Parathyroid adenoma (tissue), 2 donors: ENCODE data around the gene CDKN2D.
A peak's percentile ranks its signal among the peaks of the same experiment; 100 is the strongest.

Source experiments
- H2AFZ ChIP-seq: fragments of 300-600 bp; sonication (generic); one replicate; pipeline ENCODE4 v1.7.0; 2017; ENCODE audit warnings: antibody characterized with exemption, mild to moderate bottlenecking
- H3K27ac ChIP-seq: fragments of 300-600 bp; sonication (generic); one replicate; pipeline ENCODE4 v1.7.0; 2017
- H3K27me3 ChIP-seq: fragments of 300-600 bp; sonication (generic); one replicate; pipeline ENCODE4 v1.7.0; 2017; ENCODE audit warnings: low read length; ENCODE audit not compliant: control insufficient read depth, insufficient read depth
- H3K36me3 ChIP-seq: fragments of 300-600 bp; sonication (generic); one replicate; pipeline ENCODE4 v1.7.0; 2017; ENCODE audit warnings: low read length; ENCODE audit not compliant: control insufficient read depth, insufficient read depth
- H3K4me1 ChIP-seq: fragments of 300-600 bp; sonication (generic); one replicate; pipeline ENCODE4 v1.7.0; 2017; ENCODE audit warnings: control low read depth
- H3K4me2 ChIP-seq: fragments of 300-600 bp; sonication (generic); one replicate; pipeline ENCODE4 v1.7.0; 2017; ENCODE audit warnings: low read length
- H3K4me3 ChIP-seq: fragments of 300-600 bp; sonication (generic); one replicate; pipeline ENCODE4 v1.7.0; 2017; ENCODE audit warnings: low read depth, low read length
- H3K79me2 ChIP-seq: fragments of 300-600 bp; sonication (generic); one replicate; pipeline ENCODE4 v1.7.0; 2017; ENCODE audit warnings: control low read depth
- H3K9ac ChIP-seq: fragments of 300-600 bp; sonication (generic); one replicate; pipeline ENCODE4 v1.7.0; 2017; ENCODE audit warnings: mild to moderate bottlenecking
- H3K9me3 ChIP-seq: fragments of 300-600 bp; sonication (generic); one replicate; pipeline ENCODE4 v1.7.0; 2017; ENCODE audit warnings: low read length; ENCODE audit not compliant: control insufficient read depth
- CTCF ChIP-seq: fragments of 300-600 bp; sonication (generic); IDR thresholded peaks from one replicate; pipeline ENCODE4 v1.7.0; 2017; ENCODE audit warnings: antibody characterized with exemption, mild to moderate bottlenecking
- donor health status: primary hyperparathyroidism.

Gene CDKN2D

GRCh38 chr19:10516671-10517286 lies 52.0 kb downstream of the CDKN2D start:
- H3K27me3 ChIP-seq: peaks cover 4% of the 10 kb centered on the region
- H3K79me2 ChIP-seq: no peaks in the 10 kb centered on the region
- TF ChIP-seq CTCF: no peak
- H3K27ac ChIP-seq: no peak overlapping the region
- H3K4me3 ChIP-seq: no peak overlapping the region
- no peaks in the 10 kb centered on the region for H3K9me3 ChIP-seq
- H3K36me3 ChIP-seq: no peaks in the 10 kb centered on the region
- H3K4me1 ChIP-seq: no peaks in the 10 kb centered on the region
- no peak overlapping the region for H3K9ac ChIP-seq
- no peak overlapping the region for H2AFZ ChIP-seq
- H3K4me2 ChIP-seq: peak overlapping the region; percentile 49
